ENCODE measurements around the gene LDB3.

DNA sequence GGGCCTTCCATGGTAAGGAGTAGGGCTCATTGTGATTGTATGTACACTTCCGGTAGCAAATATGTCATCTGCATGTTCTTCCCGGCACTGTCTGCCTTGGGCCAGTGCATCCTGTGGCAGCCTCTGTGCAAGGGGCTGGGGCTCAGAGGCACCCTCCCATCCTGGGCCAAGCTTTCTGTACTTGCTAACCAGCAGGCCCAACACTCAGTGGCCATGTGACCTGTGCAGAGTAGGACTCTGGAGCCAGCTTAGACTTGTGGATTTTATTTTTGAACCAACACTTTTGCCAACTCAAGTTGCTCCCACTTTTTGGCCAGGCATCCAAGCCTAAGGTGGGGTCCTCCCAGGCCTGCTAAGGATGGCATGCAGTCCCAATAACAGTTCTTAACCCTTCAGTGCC lies 25.0 kb downstream of the LDB3 start:
- TF ChIP-seq FOXK2 (IDR thresholded peaks at IDR 0.05) (no peak), FOXA1 (IDR thresholded peaks at IDR 0.05) (no peak), CTBP1 (IDR thresholded peaks at IDR 0.05; ENCODE audit: borderline replicate concordance) (no peak), BHLHE40 (IDR thresholded peaks at IDR 0.05; ENCODE audit: borderline replicate concordance) (no peak), FOXM1 (IDR thresholded peaks at IDR 0.05; ENCODE audit: borderline replicate concordance) (no peak), ELF4 (IDR thresholded peaks at IDR 0.05) (no peak)
- TF ChIP-seq, protein P1, sequence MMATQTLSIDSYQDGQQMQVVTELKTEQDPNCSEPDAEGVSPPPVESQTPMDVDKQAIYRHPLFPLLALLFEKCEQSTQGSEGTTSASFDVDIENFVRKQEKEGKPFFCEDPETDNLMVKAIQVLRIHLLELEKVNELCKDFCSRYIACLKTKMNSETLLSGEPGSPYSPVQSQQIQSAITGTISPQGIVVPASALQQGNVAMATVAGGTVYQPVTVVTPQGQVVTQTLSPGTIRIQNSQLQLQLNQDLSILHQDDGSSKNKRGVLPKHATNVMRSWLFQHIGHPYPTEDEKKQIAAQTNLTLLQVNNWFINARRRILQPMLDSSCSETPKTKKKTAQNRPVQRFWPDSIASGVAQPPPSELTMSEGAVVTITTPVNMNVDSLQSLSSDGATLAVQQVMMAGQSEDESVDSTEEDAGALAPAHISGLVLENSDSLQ (IDR thresholded peaks at IDR 0.05), result no peak

Data from HEK293T (cell line).